Astrocyte of the cerebellum (primary cell): ENCODE data around the gene SRSF5.

Source experiments
- DNase-seq: peaks from one replicate; pipeline ENCODE4 v3.0.0-alpha.2; 2011; ENCODE audit warnings: low read depth
- H3K4me3 ChIP-seq: 2 replicates; pipeline ENCODE4 v1.5.1; 2011; ENCODE audit warnings: mild to moderate bottlenecking, low read depth, low read length, moderate library complexity
- CTCF ChIP-seq: IDR thresholded peaks from 2 replicates; pipeline ENCODE4 v1.5.1; 2012; ENCODE audit warnings: low read length, low read depth, moderate library complexity, mild to moderate bottlenecking; ENCODE audit errors: missing control alignments
- in situ Hi-C: cut with HindIII; loops from 2 replicates; pipeline ENCODE4 v1.10.0; 2017; ENCODE audit warnings: low sequenced_read_pairs

SRSF5 gene

GRCh38 chr14:69803753-69804152 is 36.8 kb downstream of the SRSF5 start:
- in situ Hi-C loops: loop anchor here (25.0 kb wide), 1 partner anchor 234 kb away; no protein-coding TSS in a partner anchor
- no peak for DNase-seq
- TF ChIP-seq CTCF: no peak
- H3K4me3 ChIP-seq: no peak overlapping the region

DNA sequence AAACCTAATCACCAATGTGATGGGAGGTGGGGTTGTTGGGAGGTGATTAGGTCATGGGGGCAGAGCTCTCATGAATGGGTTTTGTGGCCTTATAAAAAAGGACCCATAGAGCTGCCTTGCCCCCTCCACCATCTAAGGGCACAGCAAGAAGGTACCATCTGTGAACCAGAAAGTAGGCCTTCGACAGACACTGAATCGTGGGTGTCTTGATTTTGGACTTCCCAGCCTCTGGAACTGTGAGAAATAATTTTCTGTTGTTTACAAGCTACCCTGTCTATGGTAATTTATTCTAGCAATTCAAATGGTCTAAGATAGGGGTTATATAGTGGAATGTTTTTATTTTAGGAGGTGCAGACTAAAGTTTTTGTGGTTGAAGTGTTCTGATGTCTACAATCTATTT is 38.0 kb downstream of the SRSF5 start:
- TF ChIP-seq CTCF: no peak
- in situ Hi-C loops: loop anchor here (25.0 kb wide), 1 partner anchor 232 kb away; no protein-coding TSS in a partner anchor
- no peak for DNase-seq
- H3K4me3 ChIP-seq: no peak overlapping the region

GRCh38 chr14:69807192-69807591 is 40.2 kb downstream of the SRSF5 start:
- no peak for DNase-seq
- in situ Hi-C loops: loop anchor here (25.0 kb wide), 1 partner anchor 230 kb away; no protein-coding TSS in a partner anchor
- no peak overlapping the region for H3K4me3 ChIP-seq
- TF ChIP-seq CTCF: no peak

- DNase-seq: no peak
- no peak overlapping the region for H3K4me3 ChIP-seq
- TF ChIP-seq CTCF: no peak
- in situ Hi-C loops: loop anchor here (25.0 kb wide), 1 partner anchor 228 kb away; no protein-coding TSS in a partner anchor
These were observed 42.2 kb downstream of the SRSF5 start for GRCh38 chr14:69808919-69809808.

- TF ChIP-seq CTCF: no peak
- in situ Hi-C loops: loop anchor here (25.0 kb wide), 1 partner anchor 226 kb away; no protein-coding TSS in a partner anchor
- H3K4me3 ChIP-seq: no peak overlapping the region
- no peak for DNase-seq
These were observed 44.4 kb downstream of the SRSF5 start for GRCh38 chr14:69811227-69811867.

GRCh38 chr14:69811868-69812252 is 44.9 kb downstream of the SRSF5 start:
- no peak overlapping the region for H3K4me3 ChIP-seq
- in situ Hi-C loops: loop anchor here (25.0 kb wide), 1 partner anchor 225 kb away; no protein-coding TSS in a partner anchor
- DNase-seq: no peak
- no peak for TF ChIP-seq CTCF
